Measurements from ENCODE around the gene BANP.
"Not testable (repeated sequence)": the region's sequence is repeated elsewhere in the genome, so short reads cannot be mapped to it uniquely, and the experiment has no call there.

The BANP gene

GRCh38 chr16:88084881-88085280 lies 133.6 kb downstream of the BANP start:
- WGBS (ENCODE audit: extremely low coverage, insufficient coverage, low lambda C conversion rate): no CpG with 5 or more reads among the region's 3 CpGs
- H3K4me1 ChIP-seq (ENCODE audit: control insufficient read depth, low read depth, low read length): no peaks in the 10 kb centered on the region

GRCh38 chr16:88086571-88087516 lies 135.6 kb downstream of the BANP start:
- no peak overlapping the region for H3K18ac ChIP-seq (ENCODE audit: low read length)
- no peak overlapping the region for H3K4me3 ChIP-seq (ENCODE audit: low read length)
- no peaks in the 10 kb centered on the region for H3K36me3 ChIP-seq (ENCODE audit: control insufficient read depth, insufficient read depth, low read length)
- no peaks in the 10 kb centered on the region for H3K79me1 ChIP-seq (ENCODE audit: low read length)
- no peak overlapping the region for H4K5ac ChIP-seq (ENCODE audit: low read length)
- H3K79me2 ChIP-seq (ENCODE audit: control insufficient read depth, insufficient read depth, low read length): no peaks in the 10 kb centered on the region
- H3K27ac ChIP-seq (ENCODE audit: low read depth, low read length): no peak overlapping the region
- no peaks in the 10 kb centered on the region for H3K4me1 ChIP-seq (ENCODE audit: control insufficient read depth, low read depth, low read length)
- H3K27me3 ChIP-seq (ENCODE audit: insufficient read depth, low read length, poor library complexity): no peaks in the 10 kb centered on the region
- H2BK120ac ChIP-seq (ENCODE audit: low read depth, low read length): no peak overlapping the region
- no peak overlapping the region for H4K8ac ChIP-seq (ENCODE audit: low read depth, low read length)
- WGBS (ENCODE audit: extremely low coverage, insufficient coverage, low lambda C conversion rate): no CpG with 5 or more reads among the region's 34 CpGs
- no peak overlapping the region for H3K23ac ChIP-seq (ENCODE audit: low read length)
- H3K4me2 ChIP-seq (ENCODE audit: low read length): no peak overlapping the region
- H3K9ac ChIP-seq (ENCODE audit: low read length): no peak overlapping the region
- no peak overlapping the region for H3K56ac ChIP-seq (ENCODE audit: low read length)
- no peak for DNase-seq
- no peak overlapping the region for H2BK5ac ChIP-seq (ENCODE audit: low read length)
- H2BK15ac ChIP-seq (replicated peaks; ENCODE audit: low read depth): no peak overlapping the region
- H2AK5ac ChIP-seq (ENCODE audit: low read length): no peak overlapping the region
- H3K4ac ChIP-seq (ENCODE audit: low read depth, low read length): no peak overlapping the region

More at GRCh38 chr16:88084881-88085280, 133.6 kb downstream of the BANP start:
- H3K23ac ChIP-seq (ENCODE audit: low read length): no peak overlapping the region
- no peak overlapping the region for H4K5ac ChIP-seq (ENCODE audit: low read length)
- H3K4me2 ChIP-seq (ENCODE audit: low read length): no peak overlapping the region
- H2BK120ac ChIP-seq (ENCODE audit: low read depth, low read length): no peak overlapping the region
- no peaks in the 10 kb centered on the region for H3K79me2 ChIP-seq (ENCODE audit: control insufficient read depth, insufficient read depth, low read length)
- H3K9ac ChIP-seq (ENCODE audit: low read length): no peak overlapping the region
- H3K79me1 ChIP-seq (ENCODE audit: low read length): no peaks in the 10 kb centered on the region
- H2AK5ac ChIP-seq (ENCODE audit: low read length): no peak overlapping the region
- no peaks in the 10 kb centered on the region for H3K27me3 ChIP-seq (ENCODE audit: insufficient read depth, low read length, poor library complexity)
- H3K56ac ChIP-seq (ENCODE audit: low read length): no peak overlapping the region
- no peak overlapping the region for H3K4ac ChIP-seq (ENCODE audit: low read depth, low read length)
- no peak overlapping the region for H2BK15ac ChIP-seq (replicated peaks; ENCODE audit: low read depth)
- DNase-seq: no peak
- H3K4me3 ChIP-seq (ENCODE audit: low read length): no peak overlapping the region
- no peaks in the 10 kb centered on the region for H3K36me3 ChIP-seq (ENCODE audit: control insufficient read depth, insufficient read depth, low read length)
- H3K27ac ChIP-seq (ENCODE audit: low read depth, low read length): no peak overlapping the region
- H3K18ac ChIP-seq (ENCODE audit: low read length): no peak overlapping the region
- no peak overlapping the region for H4K8ac ChIP-seq (ENCODE audit: low read depth, low read length)
- no peak overlapping the region for H2BK5ac ChIP-seq (ENCODE audit: low read length)

GRCh38 chr16:88087517-88087877 lies 136.3 kb downstream of the BANP start:
- Histone ChIP-seq H3K79me1 (ENCODE audit: low read length) (no peaks in the 10 kb centered on the region), H3K27ac (ENCODE audit: low read depth, low read length) (no peak overlapping the region), H3K79me2 (ENCODE audit: control insufficient read depth, insufficient read depth, low read length) (no peaks in the 10 kb centered on the region), H3K23ac (ENCODE audit: low read length) (no peak overlapping the region), H3K56ac (ENCODE audit: low read length) (no peak overlapping the region), H3K4ac (ENCODE audit: low read depth, low read length) (no peak overlapping the region), H3K18ac (ENCODE audit: low read length) (no peak overlapping the region), H3K4me2 (ENCODE audit: low read length) (no peak overlapping the region), H3K4me3 (ENCODE audit: low read length) (no peak overlapping the region), H4K8ac (ENCODE audit: low read depth, low read length) (no peak overlapping the region), H2AK5ac (ENCODE audit: low read length) (no peak overlapping the region), H3K9ac (ENCODE audit: low read length) (no peak overlapping the region), H3K27me3 (ENCODE audit: insufficient read depth, low read length, poor library complexity) (no peaks in the 10 kb centered on the region), H3K4me1 (ENCODE audit: control insufficient read depth, low read depth, low read length) (no peaks in the 10 kb centered on the region), H4K5ac (ENCODE audit: low read length) (no peak overlapping the region), H2BK5ac (ENCODE audit: low read length) (no peak overlapping the region), H3K36me3 (ENCODE audit: control insufficient read depth, insufficient read depth, low read length) (no peaks in the 10 kb centered on the region), H2BK120ac (ENCODE audit: low read depth, low read length) (no peak overlapping the region), H2BK15ac (replicated peaks; ENCODE audit: low read depth) (no peak overlapping the region)
- no peak for DNase-seq
- WGBS (ENCODE audit: extremely low coverage, insufficient coverage, low lambda C conversion rate): no CpG with 5 or more reads among the region's 16 CpGs

GRCh38 chr16:88088161-88088581 lies 136.9 kb downstream of the BANP start:
- Histone ChIP-seq H3K79me1 (ENCODE audit: low read length) (no peaks in the 10 kb centered on the region), H2AK5ac (ENCODE audit: low read length) (no peak overlapping the region), H2BK120ac (ENCODE audit: low read depth, low read length) (no peak overlapping the region), H3K23ac (ENCODE audit: low read length) (no peak overlapping the region), H3K9ac (ENCODE audit: low read length) (no peak overlapping the region), H3K4ac (ENCODE audit: low read depth, low read length) (no peak overlapping the region), H3K56ac (ENCODE audit: low read length) (no peak overlapping the region), H4K8ac (ENCODE audit: low read depth, low read length) (no peak overlapping the region), H3K27me3 (ENCODE audit: insufficient read depth, low read length, poor library complexity) (no peaks in the 10 kb centered on the region), H3K79me2 (ENCODE audit: control insufficient read depth, insufficient read depth, low read length) (no peaks in the 10 kb centered on the region), H2BK5ac (ENCODE audit: low read length) (no peak overlapping the region), H3K4me1 (ENCODE audit: control insufficient read depth, low read depth, low read length) (no peaks in the 10 kb centered on the region), H3K4me3 (ENCODE audit: low read length) (no peak overlapping the region), H3K4me2 (ENCODE audit: low read length) (no peak overlapping the region), H3K27ac (ENCODE audit: low read depth, low read length) (no peak overlapping the region), H4K5ac (ENCODE audit: low read length) (no peak overlapping the region), H3K36me3 (ENCODE audit: control insufficient read depth, insufficient read depth, low read length) (no peaks in the 10 kb centered on the region), H3K18ac (ENCODE audit: low read length) (no peak overlapping the region), H2BK15ac (replicated peaks; ENCODE audit: low read depth) (no peak overlapping the region)
- no peak for DNase-seq
- WGBS (ENCODE audit: extremely low coverage, insufficient coverage, low lambda C conversion rate): no CpG with 5 or more reads among the region's 20 CpGs

GRCh38 chr16:88088611-88089010 lies 137.4 kb downstream of the BANP start:
- not testable (repeated sequence) for H3K4me2 ChIP-seq (ENCODE audit: low read length); DNase-seq; H3K4me1 ChIP-seq (ENCODE audit: control insufficient read depth, low read depth, low read length); H2BK120ac ChIP-seq (ENCODE audit: low read depth, low read length); H3K79me1 ChIP-seq (ENCODE audit: low read length); H3K79me2 ChIP-seq (ENCODE audit: control insufficient read depth, insufficient read depth, low read length); H3K4me3 ChIP-seq (ENCODE audit: low read length); H3K23ac ChIP-seq (ENCODE audit: low read length); H2AK5ac ChIP-seq (ENCODE audit: low read length); H2BK5ac ChIP-seq (ENCODE audit: low read length); H3K9ac ChIP-seq (ENCODE audit: low read length); H4K5ac ChIP-seq (ENCODE audit: low read length); H2BK15ac ChIP-seq (replicated peaks; ENCODE audit: low read depth); H3K36me3 ChIP-seq (ENCODE audit: control insufficient read depth, insufficient read depth, low read length); H3K27me3 ChIP-seq (ENCODE audit: insufficient read depth, low read length, poor library complexity); H3K18ac ChIP-seq (ENCODE audit: low read length); H3K56ac ChIP-seq (ENCODE audit: low read length); H4K8ac ChIP-seq (ENCODE audit: low read depth, low read length); H3K4ac ChIP-seq (ENCODE audit: low read depth, low read length); H3K27ac ChIP-seq (ENCODE audit: low read depth, low read length)
- whole genome bisulfite sequencing (ENCODE audit: extremely low coverage, insufficient coverage, low lambda C conversion rate): no CpG with 5 or more reads among the region's 10 CpGs

Measured in mesendoderm (in vitro differentiated cells).